Loucy (cell line): ENCODE data around the gene OLA1.

ENCODE experiments used
- H2AFZ ChIP-seq: fragments of 200-600 bp; sonication (generic); 2 replicates; pipeline ENCODE4 v1.6.0; 2016; ENCODE audit warnings: antibody characterized with exemption, mild to moderate bottlenecking, low read length, moderate library complexity
- H3F3A ChIP-seq: fragments of 200-600 bp; 2 replicates; pipeline ENCODE4 v1.6.0; 2016; ENCODE audit warnings: antibody characterized with exemption, low read depth, mild to moderate bottlenecking
- H3K27me3 ChIP-seq: fragments of 200-600 bp; sonication (generic); 2 replicates; pipeline ENCODE4 v1.6.1; 2014; ENCODE audit warnings: low read length, mild to moderate bottlenecking; ENCODE audit not compliant: insufficient read depth, poor library complexity, severe bottlenecking
- H3K36me3 ChIP-seq: fragments of 200-600 bp; sonication (generic); 2 replicates; pipeline ENCODE4 v1.6.1; 2016; ENCODE audit warnings: low read length; ENCODE audit not compliant: insufficient read depth
- H3K4me1 ChIP-seq: fragments of 200-600 bp; sonication (generic); 2 replicates; pipeline ENCODE4 v1.5.1; 2014; ENCODE audit warnings: low read length, mild to moderate bottlenecking; ENCODE audit not compliant: insufficient read depth, poor library complexity, severe bottlenecking
- H3K4me2 ChIP-seq: fragments of 200-600 bp; sonication (generic); 2 replicates; pipeline ENCODE4 v1.6.0; 2014; ENCODE audit warnings: antibody characterized with exemption, low read length, low read depth, mild to moderate bottlenecking; ENCODE audit not compliant: poor library complexity, severe bottlenecking
- H3K4me3 ChIP-seq: fragments of 200-600 bp; sonication (generic); 2 replicates; pipeline ENCODE4 v1.5.1; 2014; ENCODE audit warnings: low read length, mild to moderate bottlenecking, mixed read lengths; ENCODE audit not compliant: poor library complexity, severe bottlenecking
- H3K79me2 ChIP-seq: fragments of 200-600 bp; sonication (generic); 2 replicates; pipeline ENCODE4 v1.6.1; 2014; ENCODE audit warnings: low read length; ENCODE audit not compliant: insufficient read depth
- H3K9ac ChIP-seq: fragments of 200-600 bp; sonication (generic); 2 replicates; pipeline ENCODE4 v1.6.0; 2014; ENCODE audit warnings: mild to moderate bottlenecking, low read depth, low read length, moderate library complexity; ENCODE audit not compliant: poor library complexity, severe bottlenecking
- H3K9me2 ChIP-seq: fragments of 200-600 bp; sonication (generic); replicated peaks from 2 replicates; pipeline ENCODE4 v1.6.1; 2016; ENCODE audit warnings: low read depth, low read length, mixed read lengths
- H3K9me3 ChIP-seq: fragments of 200-600 bp; sonication (generic); 2 replicates; pipeline ENCODE4 v1.6.1; 2014; ENCODE audit warnings: mild to moderate bottlenecking, antibody characterized with exemption, low read length, low read depth; ENCODE audit not compliant: insufficient read depth
- H4K20me1 ChIP-seq: fragments of 200-600 bp; sonication (generic); 2 replicates; pipeline ENCODE4 v1.6.0; 2014; ENCODE audit warnings: antibody characterized with exemption, low read length, mild to moderate bottlenecking; ENCODE audit not compliant: insufficient read depth, poor library complexity, severe bottlenecking
- CTCF ChIP-seq: fragments of 200-600 bp; sonication (generic); conservative IDR thresholded peaks from 2 replicates; pipeline ENCODE4 v1.5.1; 2014; ENCODE audit warnings: mild to moderate bottlenecking, antibody characterized with exemption, low read length
- EZH2phosphoT487 ChIP-seq: fragments of 200-600 bp; IDR thresholded peaks from 2 replicates; pipeline ENCODE4 v1.6.1; 2018; ENCODE audit warnings: antibody characterized with exemption, mild to moderate bottlenecking, moderate library complexity, borderline replicate concordance

The OLA1 gene

GRCh38 chr2:174248187-174248997, at the start of gene OLA1:
OLA1 (minus strand) TSS chr2:174248532; CDS start chr2:174246815, 1,717 bp downstream.
- Histone ChIP-seq H3K4me3 (peak within 1 kb of the TSS; percentile 95), H2AFZ (peak within 1 kb of the TSS; percentile 93), H3K4me2 (peak within 1 kb of the TSS; percentile 98), H3K9ac (peak within 1 kb of the TSS; percentile 95), H3F3A (no peaks in the 10 kb centered on the region), H3K27me3 (no peaks in the 10 kb centered on the region), H3K9me2 (no peaks in the 10 kb centered on the region), H3K9me3 (no peaks in the 10 kb centered on the region), H3K36me3 (no peaks in the 10 kb centered on the region), H3K4me1 (peaks cover 29% of the 10 kb centered on the region), H3K79me2 (peaks cover 46% of the 10 kb centered on the region), H4K20me1 (peaks cover 44% of the 10 kb centered on the region)
- TF ChIP-seq CTCF: no peak
- TF ChIP-seq EZH2phosphoT487: no peak

- H3K4me1 ChIP-seq: no peaks in the 10 kb centered on the region
- TF ChIP-seq CTCF: no peak
- TF ChIP-seq EZH2phosphoT487: no peak
- no peaks in the 10 kb centered on the region for H3K27me3 ChIP-seq
- no peak overlapping the region for H2AFZ ChIP-seq
- no peaks in the 10 kb centered on the region for H3K9me3 ChIP-seq
- H4K20me1 ChIP-seq: no peaks in the 10 kb centered on the region
- no peaks in the 10 kb centered on the region for H3K79me2 ChIP-seq
- no peak overlapping the region for H3K4me2 ChIP-seq
- H3K4me3 ChIP-seq: no peak overlapping the region
- no peaks in the 10 kb centered on the region for H3K9me2 ChIP-seq
- no peaks in the 10 kb centered on the region for H3K36me3 ChIP-seq
- no peak overlapping the region for H3K9ac ChIP-seq
- H3F3A ChIP-seq: no peaks in the 10 kb centered on the region
Measured at GRCh38 chr2:174292908-174293307, 44.6 kb upstream of the OLA1 start.

- Histone ChIP-seq H2AFZ (no peak overlapping the region), H3K27me3 (no peaks in the 10 kb centered on the region), H3F3A (no peaks in the 10 kb centered on the region)
Measured at GRCh38 chr2:174286172-174286571, 37.8 kb upstream of the OLA1 start.

More at GRCh38 chr2:174286172-174286571, 37.8 kb upstream of the OLA1 start:
- H3K9me3 ChIP-seq: no peaks in the 10 kb centered on the region
- H3K4me1 ChIP-seq: no peaks in the 10 kb centered on the region
- TF ChIP-seq CTCF (no peak), EZH2phosphoT487 (no peak)
- no peak overlapping the region for H3K4me3 ChIP-seq
- H3K9ac ChIP-seq: no peak overlapping the region
- no peaks in the 10 kb centered on the region for H3K79me2 ChIP-seq
- no peak overlapping the region for H3K4me2 ChIP-seq
- H3K9me2 ChIP-seq: no peaks in the 10 kb centered on the region
- H4K20me1 ChIP-seq: no peaks in the 10 kb centered on the region
- H3K36me3 ChIP-seq: no peaks in the 10 kb centered on the region
